Measurements from ENCODE around the gene KIAA0753.

GRCh38 chr17:6627019-6627418, 13.5 kb downstream of the KIAA0753 start:
- no peak for TF ChIP-seq CTCF (IDR thresholded peaks at IDR 0.05; ENCODE audit: insufficient read depth, low read length)
- TF ChIP-seq REST (IDR thresholded peaks at IDR 0.05; ENCODE audit: insufficient replicate concordance, low read depth) = no peak

All from HL-60 (cell line).